Breast epithelium (tissue), 4 donors: ENCODE data around the gene ACBD4. TPM values are rescaled to one million over a fixed set of nuclear protein-coding genes. Genes with fewer than 3 reads are reported as not detected.
"Not testable (repeated sequence)": the region's sequence is repeated elsewhere in the genome, so short reads cannot be mapped to it uniquely, and the experiment has no call there.

Experiments
- DNase-seq, 2 donors: peaks; one replicate each; pipeline ENCODE4 v3.0.0-alpha.2; 2019; ENCODE audit warnings: low spot score in 2 of 2
- H3K27ac ChIP-seq, 2 donors: fragments of 200-600 bp; sonication (generic) in 1 of 2; one replicate each; pipeline ENCODE4 v1.5.1; 2016 to 2019; ENCODE audit warnings: mild to moderate bottlenecking in 1 of 2
- H3K27me3 ChIP-seq, 2 donors: fragments of 200-600 bp; sonication (generic) in 1 of 2; one replicate each; pipeline versions ENCODE4 v1.5.1 to v1.6.0; 2017 to 2019; ENCODE audit warnings: control low read depth in 1 of 2, mild to moderate bottlenecking in 1 of 2
- H3K36me3 ChIP-seq: fragments of 200-600 bp; one replicate; pipeline ENCODE4 v1.5.1; 2019
- H3K4me1 ChIP-seq, 2 donors: fragments of 200-600 bp; sonication (generic); one replicate each; pipeline ENCODE4 v1.5.1; 2016 to 2019; ENCODE audit warnings: control low read depth in 1 of 2
- H3K4me3 ChIP-seq, 3 donors: fragments of 200-600 bp; sonication (generic); 1 replicate in 2 of 3; 2 replicates in 1 of 3; pipeline ENCODE4 v1.5.1; 2016 to 2019; ENCODE audit warnings: mild to moderate bottlenecking in 3 of 3, moderate library complexity in 2 of 3
- H3K9me3 ChIP-seq, 2 donors: fragments of 200-600 bp; sonication (generic) in 1 of 2; one replicate each; pipeline ENCODE4 v1.5.1; 2016 to 2019; ENCODE audit warnings: control low read depth in 1 of 2
- POLR2A ChIP-seq: fragments of 450-650 bp; IDR thresholded peaks from one replicate; pipeline ENCODE4 v1.6.1; 2016; ENCODE audit warnings: antibody characterized with exemption, mild to moderate bottlenecking, moderate library complexity
- POLR2AphosphoS5 ChIP-seq, 3 donors: sonication (generic); formaldehyde crosslinking; IDR thresholded peaks; one replicate each; pipeline ENCODE4 v1.6.1; 2017; ENCODE audit warnings: antibody characterized with exemption in 3 of 3
- intact Hi-C: fragments of 100-400 bp; cut with DNase I; formaldehyde crosslinking; loops from one replicate; pipeline ENCODE4 v1.15.1; 2023; ENCODE audit warnings: low total_unique reads
- total RNA-seq, 3 donors: library from RNA; depleted of rRNA; stranded (reverse); fragments of >200 nt; gene quantifications; one replicate each; pipeline ENCODE4 v1.1.0, GENCODE V29; 2016
- TF ChIP-seq, protein P1 (sequence below), 3 donors: fragments of 450-650 bp; IDR thresholded peaks; one replicate each; pipeline ENCODE4 v1.5.1; 2016 to 2017; ENCODE audit warnings: antibody characterized with exemption in 3 of 3, mild to moderate bottlenecking in 3 of 3, moderate library complexity in 3 of 3

ACBD4 gene
- total RNA-seq, 3 donors from 2014 or later = 13.8 to 28.8 (median 15.7) TPM

DNA sequence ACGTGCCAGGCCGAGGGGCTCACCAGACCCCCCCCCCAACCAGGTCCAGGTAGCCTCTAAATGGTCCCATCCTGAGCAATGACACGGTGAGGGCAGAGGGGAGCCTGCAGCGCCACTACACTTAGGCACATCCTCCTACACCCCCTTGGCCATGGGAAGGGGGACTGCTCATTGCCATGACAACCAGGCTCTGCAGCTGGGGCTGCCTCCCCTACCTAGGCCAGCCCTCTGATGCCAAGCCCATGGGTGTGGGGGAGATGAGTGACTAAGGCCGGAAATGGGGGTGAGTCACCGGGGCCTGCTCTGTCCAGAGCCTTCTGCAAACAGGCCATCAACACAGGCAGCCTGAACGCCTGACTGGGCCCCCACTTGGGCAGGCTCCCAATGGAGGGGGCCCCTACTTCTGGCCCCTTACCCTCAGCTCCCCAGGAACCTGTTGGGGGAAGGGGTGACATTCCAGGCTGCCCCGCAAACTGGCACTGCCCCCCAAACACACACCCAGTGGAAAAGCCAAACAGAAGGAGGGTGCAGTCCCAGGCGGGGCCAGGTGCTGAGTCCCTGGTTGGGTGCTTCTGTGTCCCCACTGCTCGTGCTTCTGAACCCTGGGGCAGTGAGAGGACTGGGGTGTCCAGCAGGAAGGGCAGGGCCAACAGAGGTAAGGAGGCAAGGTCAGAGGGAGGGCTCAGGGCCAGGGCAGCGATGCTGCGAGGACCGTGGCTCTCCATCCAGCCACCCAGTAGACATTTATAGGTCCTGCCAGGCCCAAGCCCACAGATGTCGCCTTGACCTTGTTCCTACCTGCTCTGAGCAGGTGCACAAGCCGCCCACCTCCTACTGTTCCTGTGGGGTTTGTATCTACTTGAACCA, 11.3 kb upstream of the ACBD4 start:
- intact Hi-C loops = no loop called here
- TF ChIP-seq, protein P1, sequence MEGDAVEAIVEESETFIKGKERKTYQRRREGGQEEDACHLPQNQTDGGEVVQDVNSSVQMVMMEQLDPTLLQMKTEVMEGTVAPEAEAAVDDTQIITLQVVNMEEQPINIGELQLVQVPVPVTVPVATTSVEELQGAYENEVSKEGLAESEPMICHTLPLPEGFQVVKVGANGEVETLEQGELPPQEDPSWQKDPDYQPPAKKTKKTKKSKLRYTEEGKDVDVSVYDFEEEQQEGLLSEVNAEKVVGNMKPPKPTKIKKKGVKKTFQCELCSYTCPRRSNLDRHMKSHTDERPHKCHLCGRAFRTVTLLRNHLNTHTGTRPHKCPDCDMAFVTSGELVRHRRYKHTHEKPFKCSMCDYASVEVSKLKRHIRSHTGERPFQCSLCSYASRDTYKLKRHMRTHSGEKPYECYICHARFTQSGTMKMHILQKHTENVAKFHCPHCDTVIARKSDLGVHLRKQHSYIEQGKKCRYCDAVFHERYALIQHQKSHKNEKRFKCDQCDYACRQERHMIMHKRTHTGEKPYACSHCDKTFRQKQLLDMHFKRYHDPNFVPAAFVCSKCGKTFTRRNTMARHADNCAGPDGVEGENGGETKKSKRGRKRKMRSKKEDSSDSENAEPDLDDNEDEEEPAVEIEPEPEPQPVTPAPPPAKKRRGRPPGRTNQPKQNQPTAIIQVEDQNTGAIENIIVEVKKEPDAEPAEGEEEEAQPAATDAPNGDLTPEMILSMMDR (IDR thresholded peaks at IDR 0.05) = no peak
- TF ChIP-seq POLR2AphosphoS5 (IDR thresholded peaks at IDR 0.05) (no peak), POLR2A (no peak)
- no peaks in the 10 kb centered on the region for H3K9me3 ChIP-seq
- peak overlapping the region; percentile 68 to 77 for H3K27ac ChIP-seq
- H3K4me1 ChIP-seq = peaks cover 6 to 21% of the 10 kb centered on the region in 2 donors
- DNase-seq = no peak
- H3K4me3 ChIP-seq = no peak overlapping the region
- H3K27me3 ChIP-seq = no peaks in the 10 kb centered on the region
- no peaks in the 10 kb centered on the region for H3K36me3 ChIP-seq

DNA sequence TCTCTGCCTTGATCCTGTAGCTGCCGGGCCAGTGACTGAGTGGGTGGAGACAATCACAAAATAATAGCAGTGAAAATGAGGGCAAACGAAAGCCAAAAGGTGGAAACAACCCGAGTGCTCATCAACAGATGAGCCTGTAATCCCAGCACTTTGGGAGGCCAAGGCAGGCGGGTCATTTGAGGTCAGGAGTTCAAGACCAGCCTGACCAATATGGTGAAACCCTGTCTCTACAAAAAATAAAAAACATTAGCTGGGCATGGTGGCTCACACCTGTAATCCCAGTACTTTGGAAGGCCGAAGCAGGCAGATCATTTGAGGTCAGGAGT, 10.7 kb upstream of the ACBD4 start:
- DNase-seq, intact Hi-C loops, H3K36me3 ChIP-seq, H3K27me3 ChIP-seq, H3K4me3 ChIP-seq, H3K9me3 ChIP-seq: not testable (repeated sequence)
- peak overlapping the region; percentile 68 to 77 for H3K27ac ChIP-seq
- peaks cover 6 to 21% of the 10 kb centered on the region in 2 donors for H3K4me1 ChIP-seq

DNA sequence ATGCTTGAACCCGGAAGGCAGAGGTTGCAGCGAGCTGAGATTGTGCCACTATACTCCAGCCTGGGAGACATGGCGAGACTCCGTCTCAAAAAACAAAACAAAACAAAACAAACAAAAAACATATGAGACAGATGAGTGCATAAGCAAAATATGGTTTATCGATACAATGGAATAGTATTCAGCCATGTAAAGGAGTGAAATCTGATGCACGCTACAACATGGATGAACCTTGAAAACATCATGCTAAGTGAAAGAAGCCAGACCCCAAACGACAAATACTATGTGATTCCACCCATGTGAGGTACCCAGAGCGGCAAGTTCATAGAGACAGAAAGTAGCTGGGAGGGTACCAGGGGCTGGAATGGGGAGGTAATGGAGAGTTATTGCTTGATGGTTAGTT, 10.0 kb upstream of the ACBD4 start:
- intact Hi-C loops = no loop called here
- TF ChIP-seq POLR2A (no peak), POLR2AphosphoS5 (IDR thresholded peaks at IDR 0.05) (no peak)
- TF ChIP-seq, protein P1 (IDR thresholded peaks at IDR 0.05) = no peak
- Histone ChIP-seq H3K9me3 (no peaks in the 10 kb centered on the region), H3K4me1 (peaks cover 6 to 21% of the 10 kb centered on the region in 2 donors), H3K27me3 (no peaks in the 10 kb centered on the region), H3K4me3 (no peak overlapping the region), H3K27ac (no peak overlapping the region), H3K36me3 (no peaks in the 10 kb centered on the region)
- DNase-seq = no peak

DNA sequence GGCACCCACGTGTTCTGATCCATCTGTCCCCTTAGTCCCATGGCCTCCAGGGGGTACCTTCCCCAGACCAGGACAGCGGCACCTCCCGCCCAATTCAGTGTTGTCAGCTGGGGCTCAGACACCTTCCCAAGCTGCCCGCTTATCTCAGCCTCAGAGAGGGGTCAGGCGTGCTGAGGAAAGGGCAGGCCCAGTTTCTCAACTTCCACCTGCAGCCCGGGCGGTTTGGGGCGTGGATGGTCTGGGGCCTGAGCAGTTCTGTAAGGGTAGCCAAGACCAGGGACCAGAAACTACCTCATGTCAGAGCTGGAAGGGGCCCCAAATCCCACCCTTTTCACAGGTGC, 8.3 kb upstream of the ACBD4 start:
- H3K4me1 ChIP-seq = peaks cover 6 to 27% of the 10 kb centered on the region in 2 donors
- H3K36me3 ChIP-seq = no peaks in the 10 kb centered on the region
- H3K27me3 ChIP-seq = no peaks in the 10 kb centered on the region
- intact Hi-C loops = no loop called here
- no peak for TF ChIP-seq POLR2AphosphoS5 (IDR thresholded peaks at IDR 0.05)
- no peak for TF ChIP-seq POLR2A
- TF ChIP-seq, protein P1 (IDR thresholded peaks at IDR 0.05) = no peak
- DNase-seq = no peak
- H3K27ac ChIP-seq = peak overlapping the region; percentile 83 to 99
- H3K9me3 ChIP-seq = no peaks in the 10 kb centered on the region
- H3K4me3 ChIP-seq = peak overlapping the region in 1 of 3 donors; percentile 47

DNA sequence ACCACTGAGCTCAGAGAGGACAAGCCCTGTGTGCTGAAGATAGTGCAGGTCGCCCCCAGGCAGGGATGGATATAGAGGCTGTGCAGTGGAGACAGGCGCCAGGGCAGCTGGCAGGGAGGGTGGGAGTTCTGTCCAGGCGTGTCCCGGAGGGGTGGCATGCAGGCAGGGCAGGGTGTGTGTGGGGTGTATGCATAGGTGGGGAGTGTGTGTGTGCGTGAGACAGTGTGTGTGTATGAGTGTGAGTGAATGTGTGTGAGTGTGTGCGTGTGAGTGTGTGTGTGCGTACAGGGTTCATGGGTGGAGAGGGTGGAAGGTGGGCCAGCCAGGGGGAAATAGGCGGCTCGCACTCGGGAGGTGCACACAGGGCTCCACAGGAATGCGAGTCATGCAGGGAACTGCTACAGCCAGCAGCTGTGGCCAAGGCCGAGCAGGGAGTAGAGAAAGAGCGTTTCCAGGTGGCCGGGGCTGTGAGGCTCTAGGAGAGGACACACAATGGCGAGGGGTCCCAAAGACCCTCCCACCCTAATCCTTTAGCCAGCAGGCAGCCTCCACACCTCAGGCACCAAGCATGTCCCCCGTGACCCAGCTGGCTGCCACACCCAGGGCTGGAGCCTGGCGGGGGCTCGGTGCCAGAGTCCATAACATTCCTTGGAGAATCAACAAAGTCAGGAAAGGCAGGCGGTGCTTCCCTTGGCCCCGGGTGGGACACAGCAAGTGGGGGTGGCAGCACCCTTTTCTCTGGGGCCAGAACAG, 7.8 kb upstream of the ACBD4 start:
- Histone ChIP-seq H3K27ac (peak overlapping the region; percentile 83 to 99), H3K27me3 (no peaks in the 10 kb centered on the region), H3K4me1 (peaks cover 6 to 27% of the 10 kb centered on the region in 2 donors), H3K36me3 (no peaks in the 10 kb centered on the region), H3K4me3 (peak overlapping the region in 2 of 3 donors; percentile 8 to 47), H3K9me3 (no peaks in the 10 kb centered on the region)
- intact Hi-C loops = no loop called here
- TF ChIP-seq POLR2A = no peak
- peak in 1 of 3 donors; percentile 27 for TF ChIP-seq POLR2AphosphoS5 (IDR thresholded peaks at IDR 0.05)
- TF ChIP-seq, protein P1 (IDR thresholded peaks at IDR 0.05) = no peak
- DNase-seq = peak; percentile 62 to 77
